ENCODE data around the gene ZNF616.

- TF ChIP-seq CREB1 (IDR thresholded peaks at IDR 0.05; ENCODE audit: low read depth) (no peak), REST (IDR thresholded peaks at IDR 0.05; ENCODE audit: low read depth) (no peak), TCF12 (IDR thresholded peaks at IDR 0.05; ENCODE audit: low read depth) (no peak), TEAD4 (IDR thresholded peaks at IDR 0.05) (no peak), CEBPB (IDR thresholded peaks at IDR 0.05) (no peak)
Observed at GRCh38 chr19:52170304-52170703, 30.6 kb upstream of the ZNF616 start.
